Bronchial epithelial cell (primary cell): ENCODE results near the gene SPRY2. TPM values are rescaled to one million over a fixed set of nuclear protein-coding genes. Genes with fewer than 3 reads are reported as not detected.

Experiments
- DNase-seq: peaks from one replicate; pipeline ENCODE4 v3.0.0-alpha.2; 2010; ENCODE audit warnings: low read depth
- FAIRE-seq: peaks from 2 replicates; lab custom pipeline; 2011; peaks lifted over from hg19 to GRCh38; lab: Jason Lieb, UNC
- H3K27me3 ChIP-seq: 2 replicates; pipeline ENCODE4 v1.5.1; 2011; ENCODE audit warnings: low read length; ENCODE audit not compliant: control insufficient read depth, insufficient read depth
- H3K36me3 ChIP-seq: 2 replicates; pipeline ENCODE4 v1.5.1; 2011; ENCODE audit warnings: low read length; ENCODE audit not compliant: control insufficient read depth, insufficient read depth
- H3K4me3 ChIP-seq: 2 replicates; pipeline ENCODE4 v1.5.1; 2011; ENCODE audit warnings: mild to moderate bottlenecking, low read depth, low read length, control low read depth
- total RNA-seq: library from RNA; depleted of rRNA; stranded (reverse); fragments of >200 nt; gene quantifications from 2 replicates; pipeline ENCODE4 v1.2.1, GENCODE V29; 2014
- TF ChIP-seq, protein P1 (sequence below): IDR thresholded peaks from 2 replicates; pipeline ENCODE4 v1.5.1; 2011; ENCODE audit warnings: mild to moderate bottlenecking, moderate library complexity, low read length, control low read depth, inconsistent platforms; ENCODE audit not compliant: insufficient read depth, severe bottlenecking

Gene SPRY2
- total RNA-seq, 1 donor from 2014 or later: 4.7 TPM

DNA sequence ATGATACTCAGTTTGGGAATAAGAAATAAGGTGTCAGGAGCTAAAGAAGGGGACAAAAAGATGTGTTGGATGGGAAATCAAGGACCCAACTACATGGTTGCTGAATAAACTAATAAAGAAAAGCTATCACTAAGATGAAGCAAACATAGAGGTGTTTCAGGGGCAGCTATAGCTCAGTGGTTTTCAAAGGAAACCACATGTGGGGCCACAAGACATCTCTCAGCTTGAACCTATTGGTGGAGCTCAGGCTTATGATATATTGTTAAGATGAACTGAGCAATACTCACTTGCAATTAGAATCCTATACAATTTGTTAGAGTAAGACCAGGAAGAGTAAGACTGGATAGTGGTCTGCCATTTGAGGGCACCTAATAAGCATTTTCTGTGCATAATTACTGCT, 45.1 kb upstream of the SPRY2 start:
- Histone ChIP-seq H3K4me3 (no peak overlapping the region), H3K27me3 (no peaks in the 10 kb centered on the region), H3K36me3 (no peaks in the 10 kb centered on the region)
- DNase-seq: no peak
- FAIRE-seq: no peak
- TF ChIP-seq, protein P1, sequence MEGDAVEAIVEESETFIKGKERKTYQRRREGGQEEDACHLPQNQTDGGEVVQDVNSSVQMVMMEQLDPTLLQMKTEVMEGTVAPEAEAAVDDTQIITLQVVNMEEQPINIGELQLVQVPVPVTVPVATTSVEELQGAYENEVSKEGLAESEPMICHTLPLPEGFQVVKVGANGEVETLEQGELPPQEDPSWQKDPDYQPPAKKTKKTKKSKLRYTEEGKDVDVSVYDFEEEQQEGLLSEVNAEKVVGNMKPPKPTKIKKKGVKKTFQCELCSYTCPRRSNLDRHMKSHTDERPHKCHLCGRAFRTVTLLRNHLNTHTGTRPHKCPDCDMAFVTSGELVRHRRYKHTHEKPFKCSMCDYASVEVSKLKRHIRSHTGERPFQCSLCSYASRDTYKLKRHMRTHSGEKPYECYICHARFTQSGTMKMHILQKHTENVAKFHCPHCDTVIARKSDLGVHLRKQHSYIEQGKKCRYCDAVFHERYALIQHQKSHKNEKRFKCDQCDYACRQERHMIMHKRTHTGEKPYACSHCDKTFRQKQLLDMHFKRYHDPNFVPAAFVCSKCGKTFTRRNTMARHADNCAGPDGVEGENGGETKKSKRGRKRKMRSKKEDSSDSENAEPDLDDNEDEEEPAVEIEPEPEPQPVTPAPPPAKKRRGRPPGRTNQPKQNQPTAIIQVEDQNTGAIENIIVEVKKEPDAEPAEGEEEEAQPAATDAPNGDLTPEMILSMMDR: no peak

DNA sequence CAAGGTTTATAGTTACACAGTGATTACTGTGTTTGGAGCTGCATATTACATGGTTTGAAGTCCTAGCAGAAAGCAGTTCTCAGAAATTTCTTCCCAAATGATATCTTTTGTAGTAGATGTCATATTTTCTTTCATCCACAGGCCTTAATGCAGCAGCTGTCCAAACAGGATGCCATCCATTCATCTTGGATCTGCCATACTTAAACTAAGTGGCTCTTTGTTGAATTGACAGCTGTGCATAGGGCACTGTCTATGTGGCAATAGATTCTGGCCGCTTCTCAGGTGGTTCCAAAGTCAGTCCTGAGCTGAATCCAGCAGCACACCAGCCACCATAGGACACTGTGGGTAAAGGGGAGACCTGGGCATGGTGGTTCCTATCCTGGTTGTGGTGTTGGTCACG, 41.6 kb upstream of the SPRY2 start:
- Histone ChIP-seq H3K36me3 (no peaks in the 10 kb centered on the region), H3K27me3 (no peaks in the 10 kb centered on the region), H3K4me3 (no peak overlapping the region)
- TF ChIP-seq, protein P1: no peak
- no peak for FAIRE-seq
- no peak for DNase-seq

DNA sequence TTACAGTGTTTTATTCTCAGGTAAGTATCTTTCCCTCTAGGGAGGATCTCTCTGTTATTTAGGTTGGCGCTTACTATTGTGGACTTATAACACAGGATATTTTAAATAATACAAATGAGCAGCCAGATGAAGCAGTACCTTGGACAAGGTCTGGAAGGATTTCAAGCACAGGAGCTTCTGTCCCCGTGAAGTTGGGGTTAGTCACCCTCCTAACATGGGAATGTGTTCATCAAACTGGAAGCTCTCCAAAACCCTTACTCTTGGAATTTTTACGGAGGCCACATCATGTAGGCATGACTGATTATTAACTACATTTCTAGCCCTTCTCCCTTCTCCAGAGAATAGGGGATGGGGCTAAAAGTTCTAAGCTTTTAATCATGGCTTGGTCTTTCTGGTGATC, 38.3 kb upstream of the SPRY2 start:
- Histone ChIP-seq H3K27me3 (no peaks in the 10 kb centered on the region), H3K4me3 (no peak overlapping the region), H3K36me3 (no peaks in the 10 kb centered on the region)
- TF ChIP-seq, protein P1: no peak
- no peak for FAIRE-seq
- peak; percentile 69 for DNase-seq

DNA sequence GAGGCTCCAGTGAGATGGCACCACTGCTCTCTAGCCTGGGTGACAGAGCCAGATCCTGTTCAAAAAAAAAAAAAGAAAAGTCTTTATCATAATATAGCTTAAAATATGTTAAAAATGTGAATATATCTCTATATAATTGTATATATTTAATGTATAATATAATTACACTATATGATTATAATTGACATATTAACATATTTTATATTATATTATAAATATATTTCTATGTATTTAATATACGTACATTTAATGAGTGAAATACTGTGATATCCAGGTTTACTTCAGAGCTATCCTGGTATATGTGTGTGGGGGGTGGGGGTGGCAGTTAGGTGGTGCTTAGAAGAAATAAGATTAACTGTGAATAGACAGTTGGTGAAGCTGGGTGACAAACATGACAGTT, 35.6 kb upstream of the SPRY2 start:
- FAIRE-seq (no peak), DNase-seq (no peak)
- H3K27me3 ChIP-seq: no peaks in the 10 kb centered on the region
- H3K4me3 ChIP-seq: no peak overlapping the region
- H3K36me3 ChIP-seq: no peaks in the 10 kb centered on the region
- TF ChIP-seq, protein P1: no peak

DNA sequence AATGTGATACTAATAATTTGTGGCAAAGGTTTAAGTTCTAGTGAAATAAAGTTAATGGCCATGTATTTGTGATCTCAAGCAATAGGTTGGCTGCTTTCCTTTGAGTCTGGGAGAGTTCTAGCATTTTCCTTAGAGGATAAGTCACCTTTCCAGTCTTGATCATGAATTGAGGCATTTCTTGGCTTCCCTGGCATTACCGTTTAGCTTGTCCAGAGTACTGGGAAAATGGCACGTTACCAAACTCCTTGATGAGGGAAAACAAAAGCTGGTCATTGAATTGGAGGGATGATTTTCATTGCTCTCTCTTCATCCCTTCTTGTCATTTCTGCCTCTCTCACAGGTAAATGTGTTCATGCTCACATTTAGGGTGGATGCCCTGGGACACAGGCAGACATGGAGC, 34.0 kb upstream of the SPRY2 start:
- TF ChIP-seq, protein P1: no peak
- no peaks in the 10 kb centered on the region for H3K36me3 ChIP-seq
- DNase-seq: no peak
- no peak for FAIRE-seq
- no peak overlapping the region for H3K4me3 ChIP-seq
- H3K27me3 ChIP-seq: no peaks in the 10 kb centered on the region

DNA sequence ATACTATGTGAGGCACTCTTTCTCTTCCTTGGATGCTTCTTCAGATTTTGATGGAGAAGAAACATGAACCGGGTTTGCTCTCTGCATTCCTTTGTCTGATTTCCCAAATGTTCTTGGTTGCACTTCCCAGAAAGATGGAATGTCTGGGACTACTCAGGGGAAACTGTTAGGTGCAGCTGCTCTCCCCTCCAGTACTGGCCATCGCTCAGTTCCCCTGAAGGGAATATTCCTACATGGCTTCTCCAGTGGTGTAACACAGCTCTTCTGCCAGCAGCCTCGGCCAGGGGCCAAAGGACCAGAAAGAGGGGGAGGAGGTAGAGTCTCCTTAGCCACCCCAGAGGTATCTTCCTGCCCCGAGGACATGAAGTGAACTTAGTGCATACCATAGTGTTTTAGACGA, 33.5 kb upstream of the SPRY2 start:
- FAIRE-seq (no peak), DNase-seq (no peak)
- TF ChIP-seq, protein P1: no peak
- Histone ChIP-seq H3K36me3 (no peaks in the 10 kb centered on the region), H3K4me3 (no peak overlapping the region), H3K27me3 (no peaks in the 10 kb centered on the region)
